ENCODE data around the gene CDC20B.

GRCh38 chr5:55071413-55071812, 101.6 kb downstream of the CDC20B start:
- TF ChIP-seq CTCF (IDR thresholded peaks at IDR 0.05): no peak
- TF ChIP-seq REST (IDR thresholded peaks at IDR 0.05; ENCODE audit: insufficient read depth in 1 of 2, low read depth in 2 of 2, low read length in 1 of 2): no peak
- no peak for TF ChIP-seq SIN3A (IDR thresholded peaks at IDR 0.05; ENCODE audit: borderline replicate concordance, insufficient read depth, low read depth, low read length)
